Activated CD4-positive, alpha-beta T cell treated with anti-CD3 and anti-CD28 coated beads for 4 hours (primary cell): Measurements from ENCODE around the gene MORF4L1.
"Not testable (repeated sequence)": the region's sequence is repeated elsewhere in the genome, so short reads cannot be mapped to it uniquely, and the experiment has no call there.

ENCODE experiments used
- DNase-seq, 2 donors: peaks; one replicate each; pipeline ENCODE4 v3.0.0-alpha.2; 2020

MORF4L1 gene

DNA sequence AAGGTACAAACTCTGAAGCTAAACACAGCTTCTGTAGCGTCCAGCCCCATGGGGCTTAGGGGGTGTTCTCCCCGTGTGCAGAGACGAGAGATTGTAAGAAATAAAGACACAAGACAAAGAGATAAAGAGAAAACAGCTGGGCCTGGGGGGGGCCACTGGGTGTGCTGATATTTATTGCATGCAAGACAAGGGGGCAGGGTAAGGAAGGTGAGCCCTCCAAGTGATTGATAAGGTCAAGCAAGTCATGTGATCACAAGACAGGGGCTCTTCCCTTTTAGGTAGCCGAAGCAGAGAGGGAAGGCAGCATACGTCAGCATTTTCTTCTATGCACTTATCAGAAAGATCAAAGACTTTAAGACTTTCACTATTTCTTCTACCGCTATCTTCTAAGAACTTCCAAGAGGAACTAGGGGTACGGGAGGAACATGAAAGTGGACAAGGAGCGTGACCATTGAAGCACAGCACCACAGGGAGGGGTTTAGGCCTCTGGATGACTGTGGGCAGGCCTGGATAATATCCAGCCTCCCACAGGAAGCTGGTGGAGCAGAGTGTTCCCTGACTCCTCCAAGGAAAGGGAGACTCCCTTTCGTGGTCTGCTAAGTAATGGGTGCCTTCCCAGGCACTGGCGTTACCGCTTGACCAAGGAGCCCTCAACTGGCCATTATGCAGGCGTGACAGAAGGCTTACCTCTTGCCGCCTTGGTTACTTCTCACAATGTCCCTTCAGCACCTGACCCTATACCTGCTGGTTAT lies 29.8 kb downstream of the MORF4L1 start:
- DNase-seq = not testable (repeated sequence)

DNA sequence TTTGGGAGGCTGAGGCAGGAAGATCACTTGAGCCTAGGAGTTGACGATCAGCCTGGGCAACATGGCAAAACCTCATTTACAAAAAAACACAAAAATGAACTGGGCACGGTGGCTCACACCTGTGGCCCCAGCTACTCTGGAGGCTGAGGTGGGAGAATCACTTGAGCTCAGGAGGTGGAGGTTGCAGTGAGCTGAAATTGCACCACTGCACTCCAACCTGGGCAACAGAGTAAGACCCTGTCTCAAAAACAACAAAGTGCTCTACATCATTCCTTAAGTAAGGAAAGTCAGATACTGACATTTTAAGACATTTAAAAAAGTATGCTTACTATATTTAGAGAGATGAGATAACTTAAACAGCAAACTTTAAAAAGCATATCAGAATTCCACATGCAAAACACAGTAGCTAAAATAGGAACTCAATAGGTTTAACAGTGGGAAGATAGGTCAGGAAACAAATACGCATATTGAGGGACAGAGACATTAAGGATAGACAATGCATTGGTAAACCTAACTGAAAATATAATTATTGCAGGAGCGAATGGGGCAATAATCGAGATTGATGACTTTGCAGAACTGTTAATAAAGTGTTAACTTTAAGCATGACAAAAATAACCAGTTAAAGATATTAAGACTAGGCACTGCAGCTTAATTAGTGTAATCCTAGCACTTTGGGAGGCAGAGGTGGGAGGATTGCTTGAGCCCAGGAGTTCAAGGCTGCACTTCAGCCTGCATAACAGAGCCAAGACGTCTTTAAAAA lies 32.1 kb downstream of the MORF4L1 start:
- DNase-seq = no peak

DNA sequence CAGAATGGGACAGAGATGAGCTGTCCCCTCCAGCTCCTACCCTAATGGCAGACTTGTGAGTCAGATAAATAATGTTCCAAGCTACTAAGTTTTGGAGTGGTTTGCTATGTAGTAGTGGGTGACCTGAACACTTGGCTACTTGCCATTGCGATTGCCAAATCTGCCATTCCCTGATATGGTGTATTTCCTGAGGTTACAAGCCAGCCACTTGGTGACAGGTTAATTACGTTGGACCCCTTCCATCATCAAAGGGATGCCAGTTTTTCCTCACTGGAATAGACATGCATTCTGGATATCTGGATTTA lies 33.6 kb downstream of the MORF4L1 start:
- DNase-seq = no peak

DNA sequence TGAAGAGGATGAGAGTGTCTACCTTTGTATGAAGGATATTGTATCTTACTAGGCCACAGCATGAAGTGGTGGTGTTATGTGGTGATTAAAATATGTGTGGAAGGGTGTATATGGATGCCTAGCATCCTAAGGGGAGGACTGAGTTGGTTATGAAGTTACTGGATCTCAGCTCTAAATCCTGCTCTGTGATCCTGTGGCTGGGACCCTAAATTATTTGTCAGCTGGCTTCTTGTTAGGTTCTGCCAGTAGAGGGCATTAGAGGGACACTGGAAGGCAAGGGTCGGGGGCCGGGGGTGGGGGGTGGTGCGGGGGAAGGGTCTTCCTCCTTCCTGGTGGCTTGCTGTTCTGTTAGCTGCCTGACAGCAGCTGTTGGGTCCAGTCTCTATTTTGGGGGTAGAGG lies 34.9 kb downstream of the MORF4L1 start:
- no peak for DNase-seq

DNA sequence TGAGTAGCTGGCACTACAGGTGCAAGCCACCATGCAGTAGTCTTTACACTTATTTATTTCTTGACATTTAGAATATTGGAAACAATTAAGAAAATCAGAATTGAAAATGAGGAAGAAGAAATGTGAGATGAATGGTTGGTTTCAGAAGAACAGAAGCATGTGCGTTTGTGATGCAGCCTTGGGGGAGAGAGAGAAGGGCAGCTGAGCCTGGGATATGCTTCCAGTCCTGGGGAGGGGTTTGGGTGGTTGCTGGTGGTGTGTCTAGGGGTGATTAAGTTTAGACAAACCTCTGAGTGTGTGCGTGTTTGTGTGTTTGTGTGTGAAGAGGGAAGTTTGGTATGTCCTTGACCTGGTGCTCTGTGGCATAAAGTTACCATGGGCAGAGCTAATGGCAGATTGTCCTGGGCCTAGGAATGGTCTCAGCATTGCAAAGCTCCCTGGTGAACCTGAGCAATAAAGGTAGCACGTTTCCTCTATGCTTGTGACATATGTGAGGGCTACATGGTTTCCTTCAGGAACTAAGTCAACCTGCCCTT lies 36.5 kb downstream of the MORF4L1 start:
- no peak for DNase-seq

DNA sequence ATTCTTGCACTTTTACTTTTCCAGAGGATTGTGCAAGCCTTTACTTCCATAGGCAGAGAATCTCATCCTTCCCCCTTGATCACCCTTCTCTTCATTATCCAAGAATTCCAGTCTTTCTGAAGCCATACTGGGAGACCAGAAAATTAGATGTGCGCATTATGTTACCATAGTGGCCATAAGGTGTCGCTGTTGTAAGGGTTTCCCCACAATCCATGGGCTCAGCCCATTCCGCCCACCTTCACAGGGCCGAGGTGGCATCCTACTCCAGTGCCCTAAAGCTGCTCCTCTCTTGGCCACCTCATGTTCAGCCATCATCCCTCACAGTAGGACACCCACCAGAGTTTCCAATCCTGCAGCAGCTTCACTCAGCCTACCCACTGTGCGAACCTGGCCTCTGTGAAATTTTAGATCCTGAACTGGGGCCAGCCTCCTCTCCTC lies 37.1 kb downstream of the MORF4L1 start:
- peak in 1 of 2 donors; percentile 20 for DNase-seq

DNA sequence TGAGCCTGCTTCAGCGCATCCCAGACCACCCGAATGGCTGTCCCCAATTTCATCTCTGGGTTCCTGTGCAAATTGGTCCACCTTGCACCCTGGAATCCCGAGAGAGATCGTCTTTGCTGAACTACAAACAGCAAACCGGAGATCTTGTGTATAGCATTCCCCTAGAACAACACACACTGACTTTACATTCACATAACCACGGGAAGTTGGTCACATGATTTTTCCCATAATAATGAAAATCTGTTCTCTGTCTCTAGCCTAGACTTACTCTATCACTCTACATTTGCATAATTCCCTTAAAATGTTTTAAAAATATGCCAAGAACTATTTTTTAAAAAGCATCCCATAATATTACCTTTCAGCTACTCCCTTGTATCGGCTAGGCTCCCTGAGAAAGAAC lies 37.6 kb downstream of the MORF4L1 start:
- DNase-seq = no peak

DNA sequence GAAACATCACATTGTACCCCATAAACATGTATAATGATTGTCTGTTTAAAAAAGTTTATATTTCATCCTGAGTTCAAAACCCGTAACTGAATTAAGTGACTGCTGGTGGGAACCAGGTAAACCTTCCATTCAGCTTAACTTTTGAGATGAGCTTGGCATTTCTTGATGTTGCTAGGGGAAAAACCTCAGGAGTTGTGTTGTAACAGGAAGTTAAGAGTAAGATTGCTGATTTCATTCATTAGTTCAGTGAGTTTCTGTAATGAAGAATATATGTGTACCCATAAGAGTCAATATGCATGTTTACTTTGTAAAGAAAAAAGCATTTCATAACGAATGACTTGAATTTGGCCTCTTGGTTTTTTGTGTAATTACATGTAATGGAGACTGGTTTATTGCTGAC lies 39.6 kb downstream of the MORF4L1 start:
- DNase-seq = no peak

DNA sequence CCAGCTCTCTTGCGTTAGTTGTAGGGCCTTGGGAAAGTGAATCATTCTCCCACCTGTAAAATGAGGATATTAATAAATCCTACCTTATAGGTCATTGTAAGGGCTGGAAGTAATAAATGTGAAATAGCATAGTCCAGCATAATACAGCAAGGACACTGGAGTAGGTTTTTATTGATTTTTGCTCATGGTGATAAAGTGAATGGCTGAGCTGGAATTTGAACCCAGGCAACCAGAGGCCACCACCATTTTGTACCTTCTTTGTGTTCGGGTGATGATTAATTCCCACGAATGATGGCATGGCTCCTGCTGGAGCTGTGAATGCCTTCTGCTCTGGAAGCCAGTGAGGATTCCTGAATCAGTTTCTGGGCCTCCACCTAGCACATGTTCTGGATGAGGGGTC lies 40.3 kb downstream of the MORF4L1 start:
- no peak for DNase-seq

DNA sequence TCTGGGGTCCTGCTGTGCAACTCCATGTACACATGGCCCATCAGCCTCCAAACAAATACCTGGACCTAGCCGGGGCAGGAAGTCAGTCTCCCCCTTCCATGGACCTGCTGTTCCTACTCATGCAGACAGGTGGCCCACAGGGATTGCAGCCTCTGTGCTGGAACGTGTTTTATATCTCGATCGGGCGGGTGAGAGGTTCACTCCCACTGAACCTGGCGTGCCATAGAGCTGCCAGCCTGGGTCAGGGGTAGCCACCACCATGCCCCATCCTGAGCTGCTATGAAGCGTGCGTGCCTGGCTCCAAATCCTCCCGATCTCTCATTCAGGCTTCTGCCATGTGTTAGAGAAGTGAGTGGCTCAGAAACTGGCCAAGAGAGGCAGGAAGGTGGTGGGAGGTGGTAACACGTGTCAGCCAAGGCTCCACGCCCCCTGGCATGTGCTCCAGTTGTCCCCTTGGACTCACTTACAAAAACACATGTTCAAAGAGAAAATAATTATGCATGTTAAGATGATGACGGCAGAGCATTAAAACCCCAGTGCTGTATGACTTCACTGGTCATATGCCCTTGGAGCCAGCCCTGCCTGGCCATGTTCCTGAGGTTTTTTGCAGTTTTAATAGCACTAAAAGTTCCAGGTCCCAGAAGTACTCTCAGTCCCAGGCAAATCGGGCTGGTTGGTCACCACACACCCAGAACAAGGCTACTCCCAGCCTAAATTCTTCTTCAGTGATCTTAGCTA lies 41.5 kb downstream of the MORF4L1 start:
- DNase-seq = no peak

DNA sequence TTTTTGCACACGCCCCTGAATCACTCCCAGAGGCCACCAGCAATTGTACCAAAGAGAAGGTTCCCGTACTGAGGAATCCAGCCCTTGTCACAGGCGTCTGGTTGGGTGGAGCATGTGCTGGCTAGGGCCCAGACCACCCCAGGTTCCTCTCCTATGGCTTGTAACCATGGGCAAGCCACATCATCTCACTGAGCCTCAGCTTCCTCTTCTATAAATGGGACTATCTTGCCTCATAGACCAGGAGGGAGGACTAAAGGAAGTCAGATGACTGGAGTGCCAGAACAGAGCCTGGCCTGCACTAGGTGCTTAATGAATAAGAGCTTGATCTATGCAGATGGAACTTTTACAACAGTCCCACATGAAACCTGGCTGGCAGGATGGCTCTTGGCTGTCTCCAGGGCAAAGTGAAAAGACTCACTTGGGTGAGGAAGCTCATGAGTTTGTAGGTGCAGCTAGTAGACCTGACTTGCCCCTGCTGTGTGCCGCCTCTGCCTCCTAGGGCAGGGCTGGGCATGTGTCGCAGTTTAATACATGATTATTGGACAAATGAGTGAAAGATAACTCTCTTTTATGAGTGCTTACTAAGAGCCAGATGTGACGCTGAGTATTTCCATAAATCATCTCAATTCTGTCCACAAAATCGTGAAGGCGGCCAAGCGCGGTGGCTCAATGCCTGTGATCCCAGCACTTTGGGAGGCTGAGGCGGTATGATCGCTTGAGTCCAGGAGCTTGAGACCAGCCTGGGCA lies 42.8 kb downstream of the MORF4L1 start:
- DNase-seq = no peak

DNA sequence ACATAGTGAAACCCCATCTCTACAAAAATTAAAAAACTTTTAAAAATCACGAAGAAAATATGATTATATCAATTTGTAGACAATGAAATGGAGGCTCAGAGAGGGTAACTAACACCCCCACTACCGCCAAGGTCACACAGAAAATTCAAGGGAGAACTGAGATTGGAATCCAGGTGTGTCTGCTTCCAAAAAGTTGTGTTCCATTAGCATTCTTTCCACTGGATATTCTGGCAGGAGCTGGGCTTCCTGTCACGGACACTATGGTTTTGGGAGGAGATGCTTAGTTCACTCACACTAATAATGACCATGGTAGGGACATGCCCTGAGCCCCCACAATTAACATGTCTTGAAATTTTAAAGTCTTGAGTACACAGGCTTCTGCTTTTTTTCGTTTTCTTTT lies 43.4 kb downstream of the MORF4L1 start:
- no peak for DNase-seq

DNA sequence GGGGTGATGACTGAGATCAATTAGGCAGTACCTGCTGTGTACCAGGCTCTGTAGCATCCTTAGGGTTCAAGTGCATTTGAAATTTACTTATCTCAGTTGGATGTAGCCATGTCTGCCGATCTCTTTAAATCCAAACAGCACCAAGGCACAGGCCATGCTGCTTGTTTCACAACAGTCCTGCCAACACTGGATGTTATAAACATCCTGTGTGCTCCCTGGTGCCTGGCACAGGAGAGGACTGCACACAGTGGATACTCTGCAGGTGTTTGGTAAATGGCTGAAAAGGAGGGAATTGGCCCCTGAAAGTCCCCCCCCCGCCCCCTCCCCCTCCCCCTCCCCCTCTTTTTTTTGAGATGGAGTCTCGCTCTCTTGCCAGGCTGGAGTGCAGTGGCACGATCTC lies 45.2 kb downstream of the MORF4L1 start:
- no peak for DNase-seq

DNA sequence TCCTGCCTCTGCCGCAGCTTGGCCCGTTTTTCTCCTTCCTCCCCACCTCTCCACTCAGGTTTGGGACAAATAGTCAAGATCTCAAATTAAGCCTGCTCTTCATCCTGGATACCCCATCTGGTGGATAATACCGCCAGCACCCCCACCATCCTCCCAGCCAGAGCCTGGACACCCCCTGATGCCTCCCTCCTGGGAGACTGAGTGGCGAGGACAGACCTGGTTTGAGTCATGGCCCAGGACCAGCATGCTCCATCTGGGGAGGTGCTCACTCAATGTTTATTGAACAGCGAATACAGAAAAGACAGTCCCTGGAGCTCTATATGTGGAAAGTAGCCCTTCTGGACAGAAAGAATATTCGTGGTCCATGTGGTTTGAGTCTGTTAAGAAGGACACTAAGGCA lies 48.8 kb downstream of the MORF4L1 start:
- DNase-seq = no peak

DNA sequence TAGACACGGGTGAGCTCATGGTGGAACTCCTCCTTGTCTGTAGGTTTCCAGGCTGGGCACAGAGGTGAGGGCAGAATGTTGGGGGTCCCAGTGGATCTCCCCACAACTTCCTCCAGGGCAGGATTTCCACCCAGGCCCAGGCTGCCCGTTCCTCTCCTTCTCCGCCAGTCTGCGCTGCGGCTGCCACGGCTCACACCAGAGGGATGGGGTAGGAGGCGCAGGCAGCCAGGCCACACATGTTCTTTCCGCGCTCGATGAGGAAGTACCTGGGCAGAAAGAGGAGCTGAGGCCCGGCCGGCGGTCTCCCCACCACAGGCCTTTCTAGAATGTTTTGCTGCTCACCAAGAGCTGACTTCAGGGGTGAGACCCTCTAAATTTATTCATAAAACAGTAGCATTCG lies 49.2 kb downstream of the MORF4L1 start:
- DNase-seq = no peak

DNA sequence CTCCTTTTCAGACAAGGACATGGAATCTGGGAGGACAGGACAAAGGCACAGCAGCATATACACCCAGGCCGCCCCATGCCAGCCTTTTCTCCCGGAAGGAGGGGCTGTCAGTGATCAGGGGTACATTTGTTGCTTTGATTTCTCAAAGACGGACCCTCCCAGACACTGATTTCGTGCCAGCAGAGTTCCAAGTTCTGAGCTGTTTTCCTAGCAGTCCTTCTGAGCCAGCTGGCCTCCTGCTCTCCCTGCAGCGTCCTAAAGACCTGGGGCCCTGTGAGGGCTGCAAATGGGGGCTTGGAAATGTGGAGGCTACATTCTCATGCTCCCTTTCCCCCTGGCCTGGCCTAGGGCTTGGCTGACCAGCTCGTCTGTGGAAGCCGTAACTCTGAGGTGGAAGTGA lies 49.8 kb downstream of the MORF4L1 start:
- DNase-seq = no peak

DNA sequence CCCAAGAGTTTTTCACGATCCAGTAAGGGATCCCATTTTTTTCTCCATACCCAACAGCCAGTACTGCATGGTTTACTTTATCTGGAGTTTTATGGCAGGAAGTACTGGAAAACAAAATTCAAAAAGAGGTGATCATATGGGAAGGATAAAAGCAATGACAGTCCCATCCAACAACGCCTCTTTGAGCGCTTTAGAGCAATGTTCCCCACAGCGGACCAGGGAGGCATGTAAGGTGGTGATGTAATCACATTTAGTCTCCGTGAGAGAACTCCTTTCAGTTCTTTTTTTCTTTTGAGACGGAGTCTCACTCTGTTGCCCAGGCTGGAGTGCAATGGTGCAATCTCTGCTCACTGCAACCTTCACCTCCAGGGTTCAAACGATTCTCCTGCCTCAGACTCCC lies 50.3 kb downstream of the MORF4L1 start:
- no peak for DNase-seq

DNA sequence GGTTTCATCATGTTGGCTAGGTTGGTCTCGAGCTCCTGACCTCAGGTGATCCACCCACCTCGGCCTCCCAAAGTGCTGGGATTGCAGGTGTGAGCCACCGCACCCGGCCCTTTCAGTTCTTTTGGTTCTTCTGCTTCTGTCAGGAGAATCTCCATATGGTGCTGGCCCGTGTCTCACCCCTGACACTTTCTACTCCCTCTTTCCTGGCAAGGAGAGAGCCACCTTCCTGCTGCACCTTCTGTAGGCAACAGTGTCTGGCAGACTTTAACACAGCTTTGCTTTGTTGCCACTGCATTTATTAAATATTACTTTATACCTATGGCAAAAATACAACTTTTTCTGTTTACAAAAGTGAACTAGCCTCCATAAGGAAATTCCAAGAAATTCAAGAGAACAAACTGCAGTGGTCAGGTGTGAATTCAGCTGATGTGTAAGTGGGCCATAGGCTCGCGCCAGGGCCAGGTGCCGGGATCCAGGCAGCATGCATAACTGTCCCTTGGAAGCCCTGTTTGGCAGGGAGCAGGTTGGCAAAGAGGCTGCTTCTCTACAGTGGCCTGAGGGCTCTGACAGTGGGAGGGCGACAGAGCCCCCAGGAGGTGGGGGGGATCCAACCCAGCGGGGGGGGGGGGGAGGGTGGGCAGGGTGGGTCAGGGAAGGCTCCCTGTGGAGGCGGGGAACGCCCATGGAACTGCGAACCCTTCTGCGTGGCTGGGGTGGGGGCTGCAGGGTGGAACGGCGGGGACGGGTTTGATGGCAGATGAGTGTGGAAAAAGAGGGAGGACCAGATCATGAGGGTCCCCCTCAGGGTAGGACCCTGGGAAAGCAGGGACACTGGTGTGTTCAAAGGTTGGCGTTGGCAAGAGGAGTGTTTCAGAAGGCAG lies 51.0 kb downstream of the MORF4L1 start:
- no peak for DNase-seq

DNA sequence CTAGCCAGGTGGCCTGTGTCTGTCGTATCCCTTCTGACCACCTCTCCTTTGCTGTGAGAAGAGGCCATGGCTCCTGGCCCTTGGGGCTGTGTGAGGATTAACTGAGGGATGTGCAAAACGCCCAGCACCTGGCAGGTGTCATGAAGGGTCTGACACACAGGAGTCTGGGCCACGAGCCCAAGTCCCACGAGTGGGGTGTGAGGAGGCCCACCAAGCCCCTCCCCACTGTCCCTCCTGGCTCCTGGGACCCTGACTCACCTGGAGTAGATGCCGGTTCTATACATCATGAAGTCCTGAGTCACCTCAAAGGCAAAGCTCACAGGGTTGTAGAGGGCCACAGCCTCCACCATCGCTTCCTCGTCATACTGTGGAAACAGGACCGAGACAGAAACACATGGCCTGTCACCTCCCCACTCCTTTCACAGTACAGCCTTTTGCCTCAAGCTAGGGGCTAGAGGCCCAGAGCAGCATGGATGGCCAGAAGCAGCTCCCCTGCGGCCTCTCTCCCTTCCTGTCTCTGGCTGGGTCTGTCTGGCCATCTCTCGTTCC lies 52.5 kb downstream of the MORF4L1 start:
- no peak for DNase-seq

DNA sequence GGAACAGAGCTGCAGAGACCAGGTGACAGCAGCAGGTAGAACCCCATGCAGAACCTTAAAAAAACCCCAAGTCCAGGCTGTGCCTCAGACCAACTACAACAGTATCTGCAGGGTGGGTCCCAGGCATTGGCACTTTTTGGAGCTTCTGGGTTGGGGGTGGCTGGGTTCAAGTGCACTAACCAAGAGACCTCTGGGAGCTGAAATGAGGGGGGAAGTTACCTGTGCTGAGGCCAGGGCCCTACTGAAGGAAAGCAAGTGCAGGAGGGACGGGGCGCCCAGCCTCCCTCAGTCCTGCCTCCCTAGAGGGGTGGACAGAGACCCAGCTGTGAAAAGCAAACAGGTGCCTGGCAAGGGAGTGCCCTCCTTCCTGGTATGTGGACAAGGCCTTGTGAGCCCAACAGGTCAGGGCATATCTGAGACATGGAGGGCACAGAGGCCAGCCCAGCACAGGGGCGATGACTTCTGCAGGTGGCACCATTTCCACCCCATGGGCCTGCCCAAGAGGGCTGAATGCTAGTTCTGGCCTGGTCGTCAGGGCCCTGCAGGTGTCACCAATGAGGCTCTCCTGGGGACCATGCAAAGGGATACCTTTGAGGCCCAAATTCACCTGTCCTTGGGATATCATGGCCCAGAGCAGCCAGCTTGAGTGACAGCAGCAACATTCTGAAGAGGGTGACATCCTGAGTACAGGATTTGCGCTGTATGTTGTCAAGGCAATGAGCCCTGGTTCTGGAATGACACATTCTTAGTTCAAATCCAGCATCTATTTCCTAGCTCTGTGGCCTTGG lies 53.5 kb downstream of the MORF4L1 start:
- no peak for DNase-seq
